Stomach (tissue), 9 donors: ENCODE measurements around the gene SPEF1. TPM values are rescaled to one million over a fixed set of nuclear protein-coding genes. Genes with fewer than 3 reads are reported as not detected.

Experiments
- DNase-seq, 2 donors: peaks; one replicate each; pipeline versions ENCODE4 v3.0.0 to v3.0.0-alpha.2; 2013 to 2019
- H3K27ac ChIP-seq, 5 donors: fragments of 200-600 bp in 4 of 5; sonication (generic) in 4 of 5; one replicate each; pipeline ENCODE4 v1.5.1; 2013 to 2019; ENCODE audit warnings: mild to moderate bottlenecking in 1 of 5, moderate library complexity in 1 of 5
- H3K27me3 ChIP-seq, 3 donors: fragments of 200-600 bp; sonication (generic); one replicate each; pipeline ENCODE4 v1.5.1; 2017 to 2019; ENCODE audit warnings: mixed run types in 1 of 3
- H3K36me3 ChIP-seq, 4 donors: fragments of 200-600 bp; sonication (generic); 1 replicate in 3 of 4; 2 replicates in 1 of 4; pipeline ENCODE4 v1.5.1; 2016 to 2019
- H3K4me1 ChIP-seq, 4 donors: fragments of 200-600 bp; sonication (generic); one replicate each; pipeline ENCODE4 v1.5.1; 2016 to 2019
- H3K4me3 ChIP-seq, 4 donors: fragments of 200-600 bp; sonication (generic) in 3 of 4; one replicate each; pipeline ENCODE4 v1.5.1; 2016 to 2019; ENCODE audit warnings: mild to moderate bottlenecking in 1 of 4
- H3K9me3 ChIP-seq, 4 donors: fragments of 200-600 bp; sonication (generic); one replicate each; pipeline ENCODE4 v1.5.1; 2016 to 2019
- CTCF ChIP-seq, 7 experiments: fragments of 450-650 bp in 4 of 7; fragments of 200-600 bp in 3 of 7; sonication (generic) in 3 of 7; IDR thresholded peaks; one replicate each; pipeline ENCODE4 v1.5.1; 2016 to 2019; ENCODE audit warnings: antibody characterized with exemption in 7 of 7, control low read depth in 2 of 7, mild to moderate bottlenecking in 1 of 7
- EP300 ChIP-seq: sonication (generic); formaldehyde crosslinking; IDR thresholded peaks from one replicate; pipeline ENCODE4 v1.6.1; 2017; ENCODE audit warnings: antibody characterized with exemption
- POLR2A ChIP-seq, 4 donors: fragments of 450-650 bp; IDR thresholded peaks; one replicate each; pipeline ENCODE4 v1.6.1; 2016; ENCODE audit warnings: antibody characterized with exemption in 4 of 4, control low read depth in 2 of 4, mild to moderate bottlenecking in 1 of 4, moderate library complexity in 1 of 4
- POLR2AphosphoS5 ChIP-seq, 3 donors: sonication (generic); formaldehyde crosslinking; IDR thresholded peaks; one replicate each; pipeline ENCODE4 v1.6.1; 2016; ENCODE audit warnings: antibody characterized with exemption in 3 of 3
- WGBS, 5 donors: extraction: QIAGEN DNeasy Blood & Tissue Kit in 3 of 5; methylation state at CpG; one replicate each; pipeline versions ENCODE4 v1.1.5 to v1.1.7; 2013 to 2018; 5-methylcytosine and 5-hydroxymethylcytosine counted together
- intact Hi-C: fragments of 100-400 bp; cut with DNase I; formaldehyde crosslinking; loops from one replicate; pipeline ENCODE4 v1.15.1; 2023; ENCODE audit warnings: low total_unique reads
- polyA plus RNA-seq, 3 donors: library from polyadenylated mRNA; stranded (reverse); fragments of 200-250 nt; gene quantifications; one replicate each; pipeline ENCODE4 v1.2.3, GENCODE V29; 2013
- total RNA-seq, 5 donors: library from RNA; depleted of rRNA; stranded (reverse); fragments of >200 nt; gene quantifications; one replicate each; pipeline versions ENCODE4 v1.1.0 to v1.2.3, GENCODE V29; 2014 to 2016
- donor health status: healthy with polysubstance abuse.
- donor health status: Bipolar disorder and iron deficiency.
- donor health status: healthy.

Gene SPEF1
- total and polyA plus RNA-seq, 8 donors = 0.18 to 0.19 TPM; not detected in 6

GRCh38 chr20:3755814-3756480 lies 25.3 kb downstream of the SPEF1 start:
- H3K36me3 ChIP-seq = peaks cover 12 to 69% (median 40%) of the 10 kb centered on the region in 4 donors
- H3K4me1 ChIP-seq = peaks cover 8 to 52% (median 20%) of the 10 kb centered on the region in 4 donors
- TF ChIP-seq EP300 (no peak), CTCF (IDR thresholded peaks at IDR 0.05) (no peak), POLR2A (IDR thresholded peaks at IDR 0.05) (no peak), POLR2AphosphoS5 (IDR thresholded peaks at IDR 0.05) (no peak)
- 73 to 100% (median 83%) methylated on average over 3 to 5 of the region's 5 CpGs for WGBS, 5 donors
- H3K27me3 ChIP-seq = peaks cover 0 to 5% (median 5%) of the 10 kb centered on the region in 3 donors
- no peak for DNase-seq
- H3K9me3 ChIP-seq = no peaks in the 10 kb centered on the region
- H3K27ac ChIP-seq = peak overlapping the region in 1 of 5 donors; percentile 11
- no peak overlapping the region for H3K4me3 ChIP-seq
- intact Hi-C loops = loop anchor here (10.0 kb wide), 1 partner anchor 99 kb away; no protein-coding TSS in a partner anchor

- WGBS, 5 donors = 83 to 93% (median 89%) methylated on average over 4 to 7 of the region's 7 CpGs
- DNase-seq = peak in 1 of 2 donors; percentile 3
- intact Hi-C loops = loop anchor here (10.0 kb wide), 1 partner anchor 100 kb away; no protein-coding TSS in a partner anchor
These were observed 26.0 kb downstream of the SPEF1 start for GRCh38 chr20:3755269-3755668.

GRCh38 chr20:3754276-3754630 lies 27.0 kb downstream of the SPEF1 start:
- DNase-seq = peak in 1 of 2 donors; percentile 4
- Histone ChIP-seq H3K27me3 (peaks cover 0 to 22% (median 13%) of the 10 kb centered on the region in 3 donors), H3K4me1 (peaks cover 16 to 49% (median 29%) of the 10 kb centered on the region in 4 donors), H3K36me3 (peaks cover 16 to 78% (median 47%) of the 10 kb centered on the region in 4 donors), H3K9me3 (no peaks in the 10 kb centered on the region), H3K27ac (peak overlapping the region in 1 of 5 donors; percentile 42), H3K4me3 (no peak overlapping the region)
- no peak for TF ChIP-seq EP300
- TF ChIP-seq POLR2A (IDR thresholded peaks at IDR 0.05) = no peak
- TF ChIP-seq POLR2AphosphoS5 (IDR thresholded peaks at IDR 0.05) = no peak
- no peak for TF ChIP-seq CTCF (IDR thresholded peaks at IDR 0.05)
- intact Hi-C loops = loop anchor here (10.0 kb wide), 1 partner anchor 101 kb away; no protein-coding TSS in a partner anchor
- 90 to 94% (median 93%) methylated on average over 10 to 16 of the region's 16 CpGs for WGBS, 5 donors

More at GRCh38 chr20:3755269-3755668, 26.0 kb downstream of the SPEF1 start:
- Histone ChIP-seq H3K9me3 (no peaks in the 10 kb centered on the region), H3K27ac (peak overlapping the region in 1 of 5 donors; percentile 11), H3K4me3 (no peak overlapping the region), H3K27me3 (peaks cover 0 to 12% (median 5%) of the 10 kb centered on the region in 3 donors), H3K4me1 (peaks cover 8 to 48% (median 20%) of the 10 kb centered on the region in 4 donors), H3K36me3 (peaks cover 16 to 74% (median 45%) of the 10 kb centered on the region in 4 donors)
- TF ChIP-seq POLR2AphosphoS5 (IDR thresholded peaks at IDR 0.05) = no peak
- no peak for TF ChIP-seq POLR2A (IDR thresholded peaks at IDR 0.05)
- no peak for TF ChIP-seq CTCF (IDR thresholded peaks at IDR 0.05)
- TF ChIP-seq EP300 = no peak

- H3K27ac ChIP-seq = peak overlapping the region in 1 of 5 donors; percentile 42
- 80 to 92% (median 85%) methylated on average over 10 to 26 of the region's 26 CpGs for WGBS, 5 donors
- peak in 1 of 2 donors; percentile 20 for DNase-seq
- H3K27me3 ChIP-seq = peaks cover 0 to 22% (median 13%) of the 10 kb centered on the region in 3 donors
- H3K4me3 ChIP-seq = no peak overlapping the region
- H3K9me3 ChIP-seq = no peaks in the 10 kb centered on the region
- H3K4me1 ChIP-seq = peaks cover 16 to 50% (median 29%) of the 10 kb centered on the region in 4 donors
- peaks cover 16 to 76% (median 44%) of the 10 kb centered on the region in 4 donors for H3K36me3 ChIP-seq
- intact Hi-C loops = loop anchor here (10.0 kb wide), 1 partner anchor 101 kb away; no protein-coding TSS in a partner anchor
- TF ChIP-seq POLR2AphosphoS5 (IDR thresholded peaks at IDR 0.05) = no peak
These were observed 27.6 kb downstream of the SPEF1 start for GRCh38 chr20:3753501-3754275.
